Stimulated activated CD8-positive, alpha-beta memory T cell treated with anti-CD3 and anti-CD28 coated beads, Interleukin-7, amount 100 ng/mL, for 48 hours (primary cell): ENCODE results near the gene CRACR2A.

Experiments used
- DNase-seq, 2 donors: peaks; one replicate each; pipeline ENCODE4 v3.0.0-alpha.2; 2020; ENCODE audit warnings: low read depth in 1 of 2; ENCODE audit errors: extremely low read depth in 1 of 2

Gene CRACR2A

GRCh38 chr12:3568695-3569094, 184.2 kb downstream of the CRACR2A start:
- DNase-seq: no peak

DNA sequence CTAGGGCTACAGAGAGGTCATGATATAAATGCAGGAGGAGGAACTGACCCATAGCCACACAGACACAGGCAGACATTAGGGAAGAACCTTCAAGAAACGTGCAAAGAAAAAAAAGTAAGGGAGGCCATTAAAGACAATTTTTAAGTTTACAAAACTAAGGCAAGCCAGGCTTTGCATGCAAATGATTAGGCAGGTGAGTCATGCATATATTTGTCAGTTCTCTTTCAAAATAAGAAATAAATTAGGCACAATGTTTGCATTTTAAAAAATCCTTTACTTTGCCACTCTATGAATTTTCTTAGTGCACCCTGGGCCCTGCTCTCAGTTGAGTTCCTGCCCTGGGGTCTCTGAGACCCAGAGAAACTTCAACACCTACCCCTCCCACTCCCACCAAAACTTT, 186.9 kb downstream of the CRACR2A start:
- no peak for DNase-seq
